ENCODE data around the gene SUSD4. TPM values are rescaled to one million over a fixed set of nuclear protein-coding genes. Genes with fewer than 3 reads are reported as not detected.

SUSD4 gene
- total and polyA plus RNA-seq, 2 of the 4 experiments (the other 2 are of a cell fraction) = 1.8 to 2.7 TPM

GRCh38 chr1:223259462-223259861 is 104.5 kb downstream of the SUSD4 start:
- H3K79me1 ChIP-seq (ENCODE audit: low read depth in 1 of 2, low read length in 2 of 2) = no peaks in the 10 kb centered on the region
- H4K91ac ChIP-seq (ENCODE audit: insufficient read depth, low read depth, low read length) = no peak overlapping the region
- no peak overlapping the region for H2AFZ ChIP-seq (replicated peaks; ENCODE audit: low read length, poor library complexity)
- H4K8ac ChIP-seq (ENCODE audit: low read depth in 2 of 2, low read length in 2 of 2) = no peak overlapping the region
- no CpG with 5 or more reads among the region's 3 CpGs for WGBS, 2 experiments (ENCODE audit: extremely low coverage in 2 of 2, insufficient read length in 1 of 2)
- H3K4ac ChIP-seq (ENCODE audit: low read depth, low read length) = no peak overlapping the region
- no peak overlapping the region for H3K9ac ChIP-seq (ENCODE audit: low read depth, low read length)
- H4K20me1 ChIP-seq (ENCODE audit: insufficient read depth, low read length) = no peaks in the 10 kb centered on the region
- in situ Hi-C loops (cut with MboI; ENCODE audit: low sequenced_read_pairs) (no loop called here), dilution Hi-C loops (cut with HindIII; ENCODE audit: low sequenced_read_pairs, unreplicated experiment) (no loop called here), intact Hi-C loops (cut with micrococcal nuclease) (no loop called here)
- no peak overlapping the region for H3K27ac ChIP-seq (ENCODE audit: insufficient read depth, low read length)
- no peak overlapping the region for H3K4me3 ChIP-seq (ENCODE audit: insufficient read depth, low read depth, low read length)
- ATAC-seq (ENCODE audit: low read depth) (no peak), DNase-seq (no peak)
- H3K9me3 ChIP-seq (ENCODE audit: control insufficient read depth, insufficient read depth, low read length) = no peaks in the 10 kb centered on the region
- H3K27me3 ChIP-seq (ENCODE audit: control insufficient read depth, insufficient read depth, low read length) = peaks cover 18% of the 10 kb centered on the region
- H2AK9ac ChIP-seq (replicated peaks; ENCODE audit: low read depth, low read length, poor library complexity) = no peak overlapping the region
- H3K14ac ChIP-seq (replicated peaks; ENCODE audit: low read depth, low read length) = no peak overlapping the region
- H2AK5ac ChIP-seq (ENCODE audit: low read depth, low read length) = no peak overlapping the region
- CTCF ChIA-PET = interaction anchor here (1.0 kb wide), 1 partner anchor 135 kb away, joined by 3 read pairs; no protein-coding TSS in a partner anchor
- no peak overlapping the region for H3K4me2 ChIP-seq (ENCODE audit: low read depth, low read length)
- H2BK15ac ChIP-seq (ENCODE audit: low read depth, low read length) = no peak overlapping the region
- no peak overlapping the region for H2BK120ac ChIP-seq (ENCODE audit: low read depth, low read length)
- no peak overlapping the region for H3K23ac ChIP-seq (ENCODE audit: low read depth, low read length)
- no peak overlapping the region for H2BK20ac ChIP-seq (ENCODE audit: low read depth, low read length)
- POLR2A ChIA-PET (ENCODE audit: unreplicated experiment) = no interaction called here
- H3K36me3 ChIP-seq (ENCODE audit: control insufficient read depth, insufficient read depth, low read length) = no peaks in the 10 kb centered on the region
- no peaks in the 10 kb centered on the region for H3K4me1 ChIP-seq (ENCODE audit: control insufficient read depth, insufficient read depth, low read length)
- no peak overlapping the region for H3K18ac ChIP-seq (ENCODE audit: low read depth, low read length)
- no TSS peak for BruUV-seq (replicated peaks)
- no peak overlapping the region for H3K56ac ChIP-seq (ENCODE audit: extremely low read depth, insufficient read depth, low read length)
- H4K5ac ChIP-seq (ENCODE audit: low read depth, low read length) = no peak overlapping the region
- H3K9me1 ChIP-seq (ENCODE audit: insufficient read depth, low read length) = no peaks in the 10 kb centered on the region
- TF ChIP-seq RAD21 (IDR thresholded peaks at IDR 0.05; ENCODE audit: low read length) (no peak), POLR2A (IDR thresholded peaks at IDR 0.05; ENCODE audit: low read depth, low read length) (no peak), NFE2L2 (IDR thresholded peaks at IDR 0.05; ENCODE audit: low read depth, low read length) (no peak)
- no peak overlapping the region for H2BK5ac ChIP-seq (ENCODE audit: low read depth, low read length, poor library complexity, severe bottlenecking)
